C4-2B (cell line): ENCODE data around the gene SSBP2.

Experiments
- ZFX ChIP-seq: fragments of 450-650 bp; IDR thresholded peaks from 2 replicates; pipeline ENCODE4 v1.6.1; 2017
- TF ChIP-seq, protein P1 (sequence below): fragments of 450-650 bp; conservative IDR thresholded peaks from 2 replicates; pipeline ENCODE4 v1.5.1; 2017; ENCODE audit warnings: mild to moderate bottlenecking

GRCh38 chr5:81388169-81388568, 362.7 kb downstream of the SSBP2 start:
- TF ChIP-seq ZFX: no peak
- TF ChIP-seq, protein P1, sequence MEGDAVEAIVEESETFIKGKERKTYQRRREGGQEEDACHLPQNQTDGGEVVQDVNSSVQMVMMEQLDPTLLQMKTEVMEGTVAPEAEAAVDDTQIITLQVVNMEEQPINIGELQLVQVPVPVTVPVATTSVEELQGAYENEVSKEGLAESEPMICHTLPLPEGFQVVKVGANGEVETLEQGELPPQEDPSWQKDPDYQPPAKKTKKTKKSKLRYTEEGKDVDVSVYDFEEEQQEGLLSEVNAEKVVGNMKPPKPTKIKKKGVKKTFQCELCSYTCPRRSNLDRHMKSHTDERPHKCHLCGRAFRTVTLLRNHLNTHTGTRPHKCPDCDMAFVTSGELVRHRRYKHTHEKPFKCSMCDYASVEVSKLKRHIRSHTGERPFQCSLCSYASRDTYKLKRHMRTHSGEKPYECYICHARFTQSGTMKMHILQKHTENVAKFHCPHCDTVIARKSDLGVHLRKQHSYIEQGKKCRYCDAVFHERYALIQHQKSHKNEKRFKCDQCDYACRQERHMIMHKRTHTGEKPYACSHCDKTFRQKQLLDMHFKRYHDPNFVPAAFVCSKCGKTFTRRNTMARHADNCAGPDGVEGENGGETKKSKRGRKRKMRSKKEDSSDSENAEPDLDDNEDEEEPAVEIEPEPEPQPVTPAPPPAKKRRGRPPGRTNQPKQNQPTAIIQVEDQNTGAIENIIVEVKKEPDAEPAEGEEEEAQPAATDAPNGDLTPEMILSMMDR: no peak
